GM12865 (cell line): ENCODE measurements around the gene PDE3B.
A peak's percentile ranks its signal among the peaks of the same experiment; 100 is the strongest.
"Not testable (repeated sequence)": the region's sequence is repeated elsewhere in the genome, so short reads cannot be mapped to it uniquely, and the experiment has no call there.

Source experiments
- DNase-seq: peaks from one replicate; pipeline ENCODE4 v3.0.0; 2010; ENCODE audit warnings: low read depth
- H3K4me3 ChIP-seq: 2 replicates; pipeline ENCODE4 v1.5.1; 2011; ENCODE audit warnings: mild to moderate bottlenecking, low read depth, low read length, control low read depth
- TF ChIP-seq, protein P1 (sequence below): IDR thresholded peaks from 2 replicates; pipeline ENCODE4 v1.5.1; 2011; ENCODE audit warnings: low read length, control low read depth, low read depth, inconsistent platforms; ENCODE audit not compliant: insufficient read depth; ENCODE audit errors: missing control alignments

Gene PDE3B

DNA sequence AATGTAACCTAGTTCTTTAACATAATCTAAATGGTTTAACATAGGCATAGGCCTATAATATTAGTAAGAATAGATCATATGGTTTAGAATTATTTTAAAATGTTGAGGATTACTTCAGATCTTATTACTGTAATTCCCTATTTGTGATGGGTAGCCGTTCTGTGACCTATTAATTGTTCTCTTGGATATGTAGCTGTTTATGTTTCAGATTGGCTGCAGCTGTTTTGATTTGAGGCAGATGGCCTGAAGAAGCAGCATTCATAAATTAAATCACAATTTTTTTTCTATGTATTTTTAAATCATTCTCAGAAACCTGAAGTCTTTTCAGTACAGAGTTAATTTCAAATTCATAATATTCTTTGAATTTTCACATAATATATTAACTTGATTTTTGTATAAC, 104.5 kb downstream of the PDE3B start:
- H3K4me3 ChIP-seq, result no peak overlapping the region
- TF ChIP-seq, protein P1, sequence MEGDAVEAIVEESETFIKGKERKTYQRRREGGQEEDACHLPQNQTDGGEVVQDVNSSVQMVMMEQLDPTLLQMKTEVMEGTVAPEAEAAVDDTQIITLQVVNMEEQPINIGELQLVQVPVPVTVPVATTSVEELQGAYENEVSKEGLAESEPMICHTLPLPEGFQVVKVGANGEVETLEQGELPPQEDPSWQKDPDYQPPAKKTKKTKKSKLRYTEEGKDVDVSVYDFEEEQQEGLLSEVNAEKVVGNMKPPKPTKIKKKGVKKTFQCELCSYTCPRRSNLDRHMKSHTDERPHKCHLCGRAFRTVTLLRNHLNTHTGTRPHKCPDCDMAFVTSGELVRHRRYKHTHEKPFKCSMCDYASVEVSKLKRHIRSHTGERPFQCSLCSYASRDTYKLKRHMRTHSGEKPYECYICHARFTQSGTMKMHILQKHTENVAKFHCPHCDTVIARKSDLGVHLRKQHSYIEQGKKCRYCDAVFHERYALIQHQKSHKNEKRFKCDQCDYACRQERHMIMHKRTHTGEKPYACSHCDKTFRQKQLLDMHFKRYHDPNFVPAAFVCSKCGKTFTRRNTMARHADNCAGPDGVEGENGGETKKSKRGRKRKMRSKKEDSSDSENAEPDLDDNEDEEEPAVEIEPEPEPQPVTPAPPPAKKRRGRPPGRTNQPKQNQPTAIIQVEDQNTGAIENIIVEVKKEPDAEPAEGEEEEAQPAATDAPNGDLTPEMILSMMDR, result no peak
- DNase-seq, result no peak

DNA sequence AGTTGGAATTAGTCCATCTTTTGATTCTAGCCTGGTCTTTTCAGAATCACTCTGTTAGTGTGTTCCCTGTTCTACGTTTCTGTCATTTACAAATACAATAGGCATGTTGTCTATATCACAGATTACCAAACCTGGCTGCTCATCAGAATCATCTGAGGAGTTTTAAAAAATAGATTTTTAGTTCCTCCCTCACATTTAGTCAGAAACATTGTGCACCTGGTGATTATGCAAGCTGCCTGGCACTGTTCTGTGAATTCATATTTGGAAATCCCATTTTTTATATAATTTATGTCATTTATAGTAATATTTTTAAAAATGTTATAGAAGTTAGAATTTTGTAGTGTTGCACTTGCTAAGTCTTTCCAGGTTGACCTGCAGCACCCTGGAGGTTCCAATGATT, 107.3 kb downstream of the PDE3B start:
- TF ChIP-seq, protein P1, result no peak
- H3K4me3 ChIP-seq, result no peak overlapping the region
- DNase-seq, result no peak

DNA sequence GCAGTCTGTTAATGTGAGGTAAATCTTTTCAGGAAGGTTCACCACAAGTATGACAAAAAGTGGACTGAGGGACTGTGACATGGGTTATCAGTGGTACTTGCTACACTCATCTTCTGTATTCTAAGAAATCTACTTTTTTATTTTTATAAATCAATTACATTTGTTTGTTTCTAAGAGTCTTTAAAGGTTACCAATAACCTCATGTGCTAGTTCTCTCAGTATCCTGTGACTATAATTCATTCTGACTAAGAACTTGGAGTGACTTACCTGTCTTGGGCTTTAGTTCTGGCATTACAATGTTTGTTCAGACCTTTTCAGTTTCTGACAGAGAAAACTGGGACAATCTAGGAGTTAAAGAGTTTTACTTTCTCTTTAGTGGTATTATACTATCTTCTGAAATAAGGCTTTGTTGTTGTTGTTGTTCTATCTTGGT, 108.4 kb downstream of the PDE3B start:
- DNase-seq, result no peak
- no peak overlapping the region for H3K4me3 ChIP-seq
- TF ChIP-seq, protein P1, result no peak

DNA sequence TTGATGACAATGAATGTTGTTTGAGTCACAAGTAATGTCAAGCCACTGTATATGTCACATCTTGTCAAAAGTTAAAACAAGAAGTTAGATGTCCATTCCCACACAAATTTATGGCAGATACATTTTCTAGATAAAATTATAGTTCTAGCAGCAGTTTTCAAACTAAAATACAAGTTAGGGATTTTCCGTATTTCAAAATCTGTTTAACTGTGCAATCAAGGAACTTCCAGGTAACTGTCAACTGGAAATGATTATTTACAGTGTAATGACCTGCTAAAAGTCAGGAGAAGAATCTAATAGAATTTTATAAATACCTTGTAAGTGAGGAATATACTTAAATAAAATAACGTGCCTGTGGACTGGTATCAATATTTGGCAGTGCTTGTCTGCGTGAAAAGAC, 111.5 kb downstream of the PDE3B start:
- DNase-seq, result no peak
- no peak overlapping the region for H3K4me3 ChIP-seq
- TF ChIP-seq, protein P1, result no peak

DNA sequence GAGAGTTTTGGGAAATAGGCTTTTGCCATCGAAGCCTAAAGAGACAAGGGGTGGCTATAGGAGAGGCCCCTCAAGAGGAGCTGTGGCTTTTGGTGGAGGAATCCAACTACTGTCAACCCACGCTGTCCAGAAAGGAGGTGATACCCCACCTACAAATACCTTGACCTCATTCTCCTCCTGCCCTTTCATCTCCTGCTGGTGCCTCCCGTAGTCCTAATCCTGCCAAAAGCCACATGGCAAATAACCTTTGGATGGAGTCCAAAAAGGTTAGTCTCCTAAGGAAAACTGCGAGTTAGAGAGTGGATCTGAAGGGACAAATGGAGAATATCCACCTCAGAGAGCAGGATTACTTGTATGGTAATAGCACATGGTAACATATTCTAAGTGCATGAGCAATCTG, 112.7 kb downstream of the PDE3B start:
- DNase-seq, result no peak
- no peak overlapping the region for H3K4me3 ChIP-seq
- TF ChIP-seq, protein P1, result no peak

DNA sequence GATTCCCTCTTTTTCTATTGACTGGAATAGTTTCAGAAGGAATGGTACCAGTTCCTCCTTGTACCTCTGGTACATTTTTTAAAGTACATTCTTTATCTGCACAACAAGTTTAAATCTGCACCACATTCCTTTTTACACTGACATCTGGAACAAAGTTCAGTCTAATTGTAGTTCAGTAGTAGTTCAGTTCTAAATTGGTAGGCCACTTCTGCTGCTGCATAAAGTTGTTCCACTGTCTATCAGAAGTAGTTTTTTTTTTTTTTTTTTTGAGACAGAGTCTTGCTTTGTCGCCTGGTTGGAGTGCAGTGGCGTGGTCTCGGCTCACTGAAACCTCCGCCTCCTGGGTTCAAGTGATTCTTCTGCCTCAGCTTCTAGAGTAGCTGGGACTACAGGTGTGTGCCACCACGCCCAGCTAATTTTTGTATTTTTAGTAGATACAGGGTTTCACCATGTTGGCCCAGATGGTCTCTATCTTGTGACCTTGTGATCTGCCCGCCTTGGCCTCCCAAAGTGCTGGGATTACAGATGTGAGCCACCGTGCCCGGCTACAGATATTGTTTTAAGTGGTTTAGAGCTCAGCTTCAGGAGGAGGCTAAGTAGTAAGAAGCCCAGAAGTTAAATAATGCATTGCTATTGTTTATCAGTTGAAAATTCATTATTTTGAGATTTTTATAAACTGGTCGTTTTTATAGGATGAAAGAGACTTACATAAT, 115.9 kb downstream of the PDE3B start:
- not testable (repeated sequence) for H3K4me3 ChIP-seq, DNase-seq

DNA sequence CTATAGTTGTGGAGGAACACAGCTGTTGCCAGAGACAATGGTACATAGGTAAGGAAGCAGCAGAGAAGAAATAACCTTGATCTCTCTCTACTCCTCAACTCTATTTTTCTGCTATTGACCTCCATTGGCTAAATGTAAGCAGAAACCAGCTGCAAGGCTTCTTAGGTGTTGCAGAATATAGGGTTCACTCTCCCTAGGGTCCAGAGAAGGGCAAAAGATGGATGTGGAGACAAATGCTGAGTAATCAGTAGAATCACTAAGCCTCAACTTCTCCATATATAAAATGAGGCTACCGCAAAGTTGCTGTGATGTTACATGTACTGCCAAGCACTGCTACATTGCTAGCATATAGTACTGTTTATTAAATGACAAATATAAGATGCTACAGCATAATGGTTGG, 120.6 kb downstream of the PDE3B start:
- DNase-seq, result peak; percentile 44
- H3K4me3 ChIP-seq, result no peak overlapping the region
- TF ChIP-seq, protein P1, result no peak
